Smooth muscle cell (in vitro differentiated cells): ENCODE measurements around the gene MCM5. TPM values are rescaled to one million over a fixed set of nuclear protein-coding genes. Genes with fewer than 3 reads are reported as not detected.

Experiments used
- DNase-seq: peaks from one replicate; lab custom pipeline; 2025; ENCODE audit not compliant: unreplicated experiment; lab: John Stamatoyannopoulos, UW
- H2AFZ ChIP-seq: fragments of 200-600 bp; sonication (generic); 2 replicates; pipeline ENCODE4 v1.6.0; 2016; ENCODE audit warnings: antibody characterized with exemption, low read depth, mild to moderate bottlenecking
- H3F3A ChIP-seq: fragments of 200-600 bp; sonication (generic); 2 replicates; pipeline ENCODE4 v1.6.0; 2017; ENCODE audit warnings: antibody characterized with exemption, low read depth
- H3K27ac ChIP-seq: fragments of 200-600 bp; sonication (generic); 2 replicates; pipeline ENCODE4 v1.5.1; 2016; ENCODE audit warnings: low read depth, mild to moderate bottlenecking
- H3K27me3 ChIP-seq: fragments of 200-600 bp; sonication (generic); 2 replicates; pipeline ENCODE4 v1.6.1; 2016; ENCODE audit warnings: low read depth, mild to moderate bottlenecking
- H3K36me3 ChIP-seq: fragments of 200-600 bp; sonication (generic); 2 replicates; pipeline ENCODE4 v1.5.1; 2016; ENCODE audit warnings: low read depth
- H3K4me1 ChIP-seq: fragments of 200-600 bp; sonication (generic); 2 replicates; pipeline ENCODE4 v1.5.1; 2016; ENCODE audit warnings: low read depth
- H3K4me2 ChIP-seq: fragments of 200-600 bp; sonication (generic); 2 replicates; pipeline ENCODE4 v1.6.0; 2016; ENCODE audit warnings: mild to moderate bottlenecking
- H3K4me3 ChIP-seq: fragments of 200-600 bp; sonication (generic); 2 replicates; pipeline ENCODE4 v1.5.1; 2016; ENCODE audit warnings: mild to moderate bottlenecking
- H3K79me2 ChIP-seq: fragments of 200-600 bp; sonication (generic); 2 replicates; pipeline ENCODE4 v1.6.0; 2016; ENCODE audit warnings: low read depth, mild to moderate bottlenecking
- H3K9ac ChIP-seq: fragments of 200-600 bp; sonication (generic); 2 replicates; pipeline ENCODE4 v1.6.0; 2016; ENCODE audit warnings: low read depth
- H3K9me3 ChIP-seq: fragments of 200-600 bp; sonication (generic); replicated peaks from 2 replicates; pipeline ENCODE4 v1.5.1; 2016; ENCODE audit warnings: low read depth
- H4K20me1 ChIP-seq: fragments of 200-600 bp; sonication (generic); 2 replicates; pipeline ENCODE4 v1.6.0; 2016; ENCODE audit warnings: low read depth
- CTCF ChIP-seq: fragments of 200-600 bp; sonication (generic); IDR thresholded peaks from 2 replicates; pipeline ENCODE4 v1.5.1; 2017; ENCODE audit warnings: borderline replicate concordance, mild to moderate bottlenecking, antibody characterized with exemption; ENCODE audit not compliant: insufficient read depth, poor library complexity, severe bottlenecking
- WGBS: methylation state at CpG from one replicate; pipeline ENCODE4 v1.1.7; 2016; ENCODE audit warnings: low lambda C conversion rate; 5-methylcytosine and 5-hydroxymethylcytosine counted together
- polyA plus RNA-seq: library from polyadenylated mRNA; unstranded; fragments of >200 nt; fragmentation: Nextera tagmentation; extraction: Ambion mirVana; gene quantifications from 2 replicates; pipeline ENCODE4 v1.2.1, GENCODE V29; 2016
- total RNA-seq: library from RNA; depleted of rRNA; stranded (reverse); fragments of >200 nt; gene quantifications from 2 replicates; pipeline ENCODE4 v1.2.3, GENCODE V29; 2014

Gene MCM5
- total and polyA plus RNA-seq, 2 experiments from 2014 or later, result 28.7 to 31.9 TPM

GRCh38 chr22:35418088-35418487 is 18.1 kb downstream of the MCM5 start:
- Histone ChIP-seq H3K4me1 (no peaks in the 10 kb centered on the region), H4K20me1 (no peaks in the 10 kb centered on the region), H2AFZ (no peak overlapping the region), H3K36me3 (no peaks in the 10 kb centered on the region), H3F3A (no peaks in the 10 kb centered on the region), H3K4me3 (no peak overlapping the region), H3K27ac (no peak overlapping the region), H3K9me3 (no peaks in the 10 kb centered on the region), H3K9ac (no peak overlapping the region), H3K4me2 (no peak overlapping the region), H3K79me2 (no peaks in the 10 kb centered on the region), H3K27me3 (no peaks in the 10 kb centered on the region)
- DNase-seq, result no peak
- no peak for TF ChIP-seq CTCF
- WGBS, result 96% methylated on average over 8 of the region's 8 CpGs

- Histone ChIP-seq H3K27me3 (no peaks in the 10 kb centered on the region), H3K79me2 (no peaks in the 10 kb centered on the region), H3F3A (no peaks in the 10 kb centered on the region), H3K36me3 (no peaks in the 10 kb centered on the region), H3K9ac (no peak overlapping the region), H3K9me3 (no peaks in the 10 kb centered on the region), H3K4me3 (no peak overlapping the region), H4K20me1 (no peaks in the 10 kb centered on the region), H2AFZ (no peak overlapping the region), H3K4me2 (no peak overlapping the region), H3K27ac (no peak overlapping the region), H3K4me1 (no peaks in the 10 kb centered on the region)
- TF ChIP-seq CTCF, result no peak
- WGBS, result 100% methylated on average over 3 of the region's 3 CpGs
- DNase-seq, result no peak
Observed at GRCh38 chr22:35418731-35419130, 18.8 kb downstream of the MCM5 start.

GRCh38 chr22:35419756-35420155 is 19.8 kb downstream of the MCM5 start:
- DNase-seq, result no peak
- Histone ChIP-seq H3K4me2 (no peak overlapping the region), H3K4me1 (no peaks in the 10 kb centered on the region), H3K4me3 (no peak overlapping the region), H2AFZ (no peak overlapping the region), H4K20me1 (no peaks in the 10 kb centered on the region), H3K9ac (no peak overlapping the region), H3K79me2 (no peaks in the 10 kb centered on the region), H3F3A (no peaks in the 10 kb centered on the region), H3K27me3 (no peaks in the 10 kb centered on the region), H3K27ac (no peak overlapping the region), H3K9me3 (no peaks in the 10 kb centered on the region), H3K36me3 (no peaks in the 10 kb centered on the region)
- no peak for TF ChIP-seq CTCF
- WGBS, result 98% methylated on average over 10 of the region's 10 CpGs

- Histone ChIP-seq H3K4me1 (no peaks in the 10 kb centered on the region), H3K36me3 (no peaks in the 10 kb centered on the region), H2AFZ (no peak overlapping the region), H3K9ac (no peak overlapping the region), H3K27ac (no peak overlapping the region), H3K27me3 (no peaks in the 10 kb centered on the region), H3K4me3 (no peak overlapping the region), H3F3A (no peaks in the 10 kb centered on the region), H3K4me2 (no peak overlapping the region), H3K79me2 (no peaks in the 10 kb centered on the region), H3K9me3 (no peaks in the 10 kb centered on the region), H4K20me1 (no peaks in the 10 kb centered on the region)
- no peak for TF ChIP-seq CTCF
- WGBS, result 95% methylated on average over 12 of the region's 12 CpGs
- DNase-seq, result no peak
Observed at GRCh38 chr22:35421121-35421520, 21.2 kb downstream of the MCM5 start.
